ENCODE data around the gene C1QBP.

- TF ChIP-seq, protein P1, sequence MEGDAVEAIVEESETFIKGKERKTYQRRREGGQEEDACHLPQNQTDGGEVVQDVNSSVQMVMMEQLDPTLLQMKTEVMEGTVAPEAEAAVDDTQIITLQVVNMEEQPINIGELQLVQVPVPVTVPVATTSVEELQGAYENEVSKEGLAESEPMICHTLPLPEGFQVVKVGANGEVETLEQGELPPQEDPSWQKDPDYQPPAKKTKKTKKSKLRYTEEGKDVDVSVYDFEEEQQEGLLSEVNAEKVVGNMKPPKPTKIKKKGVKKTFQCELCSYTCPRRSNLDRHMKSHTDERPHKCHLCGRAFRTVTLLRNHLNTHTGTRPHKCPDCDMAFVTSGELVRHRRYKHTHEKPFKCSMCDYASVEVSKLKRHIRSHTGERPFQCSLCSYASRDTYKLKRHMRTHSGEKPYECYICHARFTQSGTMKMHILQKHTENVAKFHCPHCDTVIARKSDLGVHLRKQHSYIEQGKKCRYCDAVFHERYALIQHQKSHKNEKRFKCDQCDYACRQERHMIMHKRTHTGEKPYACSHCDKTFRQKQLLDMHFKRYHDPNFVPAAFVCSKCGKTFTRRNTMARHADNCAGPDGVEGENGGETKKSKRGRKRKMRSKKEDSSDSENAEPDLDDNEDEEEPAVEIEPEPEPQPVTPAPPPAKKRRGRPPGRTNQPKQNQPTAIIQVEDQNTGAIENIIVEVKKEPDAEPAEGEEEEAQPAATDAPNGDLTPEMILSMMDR (IDR thresholded peaks at IDR 0.05; ENCODE audit: control extremely low read depth in 1 of 3, insufficient read depth in 1 of 3, low read depth in 1 of 3, low read length in 3 of 3): no peak
- TF ChIP-seq POLR2A (IDR thresholded peaks at IDR 0.05; ENCODE audit: control extremely low read depth in 1 of 2, low read depth in 2 of 2, low read length in 2 of 2) (no peak), NRF1 (IDR thresholded peaks at IDR 0.05; ENCODE audit: low read depth, low read length) (no peak), SRF (IDR thresholded peaks at IDR 0.05; ENCODE audit: low read depth, low read length) (no peak), GABPA (IDR thresholded peaks at IDR 0.05; ENCODE audit: borderline replicate concordance, insufficient read depth, low read length) (no peak)
Observed at GRCh38 chr17:5472511-5472910, 33.6 kb upstream of the C1QBP start.

Data from H1 (cell line).